ENCODE results near the gene MTAP. TPM values are rescaled to one million over a fixed set of nuclear protein-coding genes. Genes with fewer than 3 reads are reported as not detected.

The MTAP gene
- total and polyA plus RNA-seq, 9 of the 15 experiments (the other 6 are each of a cell fraction or from before 2014, with no cell fraction given) = 0.07 TPM; not detected in 8

DNA sequence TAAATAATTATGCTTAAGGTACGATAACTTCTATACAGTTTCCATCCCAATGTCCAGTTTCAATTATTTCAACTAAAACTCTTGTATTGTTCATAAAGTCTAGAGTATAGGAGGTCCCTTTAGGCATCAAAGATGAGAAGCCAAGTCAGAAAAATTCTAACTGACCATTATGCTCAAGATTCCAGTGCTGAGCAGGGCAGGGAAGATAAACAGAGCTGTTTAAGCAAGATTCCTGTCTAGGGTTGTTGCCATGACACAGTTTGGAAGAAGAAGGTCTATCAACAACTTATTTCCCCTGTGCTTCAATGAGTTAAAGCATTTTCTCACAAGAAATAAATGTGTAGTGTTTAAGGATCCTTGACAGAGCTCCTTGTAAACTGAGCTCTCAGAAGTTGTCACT is 48.9 kb upstream of the MTAP start:
- intact Hi-C loops (cut with micrococcal nuclease) (no loop called here), in situ Hi-C loops (cut with MboI) (no loop called here)
- WGBS (ENCODE audit: insufficient coverage, low coverage, missing lambda C conversion rate) = no CpG with 5 or more reads among the region's 1 CpG
- Histone ChIP-seq H3K9me1 (ENCODE audit: control insufficient read depth, insufficient read depth, low read length) (no peaks in the 10 kb centered on the region), H3K9ac (ENCODE audit: insufficient read depth in 1 of 2, low read depth in 2 of 2, low read length in 2 of 2) (no peak overlapping the region), H3K4me2 (ENCODE audit: insufficient read depth, low read length) (no peak overlapping the region), H3K4me3 (no peak overlapping the region), H3K79me2 (ENCODE audit: control insufficient read depth, insufficient read depth, low read length) (no peaks in the 10 kb centered on the region), H3K36me3 (ENCODE audit: control insufficient read depth, insufficient read depth, low read length) (no peaks in the 10 kb centered on the region), H4K20me1 (replicated peaks; ENCODE audit: control insufficient read depth, insufficient read depth, low read length) (no peaks in the 10 kb centered on the region), H2AFZ (ENCODE audit: low read depth, low read length) (no peak overlapping the region), H3K27ac (ENCODE audit: extremely low read depth, low read depth, low read length) (no peak overlapping the region), H3K4me1 (replicated peaks in 1 of 2; ENCODE audit: control insufficient read depth in 2 of 2, insufficient read depth in 2 of 2, low read length in 2 of 2) (no peaks in the 10 kb centered on the region), H3K27me3 (ENCODE audit: control insufficient read depth in 2 of 2, insufficient read depth in 2 of 2, low read length in 2 of 2) (no peaks in the 10 kb centered on the region), H3K9me3 (replicated peaks; ENCODE audit: control insufficient read depth, insufficient read depth, low read depth, low read length) (no peaks in the 10 kb centered on the region)
- FAIRE-seq = no peak
- ATAC-seq = no peak
- ChIA-PET POLR2A (no interaction called here), CTCF (ENCODE audit: low intra/inter-chr PET ratio) (no interaction called here)
- BruUV-seq (replicated peaks) = no TSS peak
- TF ChIP-seq RHOXF2B (CRISPR knock-in tag; conservative IDR thresholded peaks at IDR 0.05) = no peak
- no peak for TF ChIP-seq ZBTB1 (CRISPR knock-in tag; IDR thresholded peaks at IDR 0.05; ENCODE audit: borderline replicate concordance, low read depth)
- no peak for TF ChIP-seq ZNF75A (CRISPR knock-in tag; IDR thresholded peaks at IDR 0.05)
- DNase-seq (ENCODE audit: extremely low read depth in 1 of 4, low spot score in 3 of 4) = no peak

- WGBS (ENCODE audit: insufficient coverage, low coverage, missing lambda C conversion rate) = no CpG with 5 or more reads among the region's 2 CpGs
- no peak for ATAC-seq
Observed at GRCh38 chr9:21754741-21755140, 47.7 kb upstream of the MTAP start.

More at GRCh38 chr9:21754741-21755140, 47.7 kb upstream of the MTAP start:
- TF ChIP-seq RBM39 (optimal IDR thresholded peaks at IDR 0.05; ENCODE audit: low read depth, low read length) = no peak
- no peak for TF ChIP-seq SMAD1 (IDR thresholded peaks at IDR 0.05; ENCODE audit: low read depth, low read length, partially characterized antibody)
- no peak for TF ChIP-seq THRAP3 (IDR thresholded peaks at IDR 0.05; ENCODE audit: borderline replicate concordance)
- no peak for TF ChIP-seq PURB (CRISPR knock-in tag; IDR thresholded peaks at IDR 0.05; ENCODE audit: low read depth)
- TF ChIP-seq ZBTB43 (CRISPR knock-in tag; IDR thresholded peaks at IDR 0.05) = no peak
- TF ChIP-seq SMC3 (conservative IDR thresholded peaks at IDR 0.05; ENCODE audit: insufficient read depth, low read depth, low read length) = no peak
- TF ChIP-seq HDGF (IDR thresholded peaks at IDR 0.05) = no peak
- TF ChIP-seq, protein P1, sequence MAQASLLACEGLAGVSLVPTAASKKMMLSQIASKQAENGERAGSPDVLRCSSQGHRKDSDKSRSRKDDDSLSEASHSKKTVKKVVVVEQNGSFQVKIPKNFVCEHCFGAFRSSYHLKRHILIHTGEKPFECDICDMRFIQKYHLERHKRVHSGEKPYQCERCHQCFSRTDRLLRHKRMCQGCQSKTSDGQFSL (CRISPR knock-in tag; IDR thresholded peaks at IDR 0.05) = no peak
- TF ChIP-seq, protein P1 (tag; IDR thresholded peaks at IDR 0.05) = no peak
- no peak for TF ChIP-seq THAP7 (CRISPR knock-in tag; IDR thresholded peaks at IDR 0.05)
- TF ChIP-seq NFATC3 (IDR thresholded peaks at IDR 0.05) = no peak
- Histone ChIP-seq H3K79me2 (ENCODE audit: control insufficient read depth, insufficient read depth, low read length) (no peaks in the 10 kb centered on the region), H3K9me3 (replicated peaks; ENCODE audit: control insufficient read depth, insufficient read depth, low read depth, low read length) (no peaks in the 10 kb centered on the region), H3K4me1 (replicated peaks in 1 of 2; ENCODE audit: control insufficient read depth in 2 of 2, insufficient read depth in 2 of 2, low read length in 2 of 2) (no peaks in the 10 kb centered on the region), H3K27ac (ENCODE audit: extremely low read depth, low read depth, low read length) (no peak overlapping the region), H3K27me3 (ENCODE audit: control insufficient read depth in 2 of 2, insufficient read depth in 2 of 2, low read length in 2 of 2) (no peaks in the 10 kb centered on the region), H3K4me2 (ENCODE audit: insufficient read depth, low read length) (no peak overlapping the region), H3K9me1 (ENCODE audit: control insufficient read depth, insufficient read depth, low read length) (no peaks in the 10 kb centered on the region), H3K9ac (ENCODE audit: insufficient read depth in 1 of 2, low read depth in 2 of 2, low read length in 2 of 2) (no peak overlapping the region), H3K4me3 (no peak overlapping the region), H3K36me3 (ENCODE audit: control insufficient read depth, insufficient read depth, low read length) (no peaks in the 10 kb centered on the region), H2AFZ (ENCODE audit: low read depth, low read length) (no peak overlapping the region), H4K20me1 (replicated peaks; ENCODE audit: control insufficient read depth, insufficient read depth, low read length) (no peaks in the 10 kb centered on the region)
- no peak for DNase-seq (ENCODE audit: extremely low read depth in 1 of 4, low spot score in 3 of 4)
- in situ Hi-C loops (cut with MboI) = no loop called here
- intact Hi-C loops (cut with micrococcal nuclease) = no loop called here
- POLR2A ChIA-PET = no interaction called here
- no TSS peak for BruUV-seq (replicated peaks)
- CTCF ChIA-PET (ENCODE audit: low intra/inter-chr PET ratio) = no interaction called here
- no peak for FAIRE-seq
